CD4-positive, alpha-beta T cell (primary cell): ENCODE measurements around the gene SLC36A2. TPM values are rescaled to one million over a fixed set of nuclear protein-coding genes. Genes with fewer than 3 reads are reported as not detected.

Source experiments
- ATAC-seq: fragments of 200-7000 bp; cut with Tn5 transposase; one replicate; pipeline ENCODE4 v1.10.0; 2022; ENCODE audit warnings: mild to moderate bottlenecking; ENCODE audit not compliant: poor library complexity
- CTCF ChIA-PET: fragments of 350-600 bp; sonication (Branson Sonifier 250); formaldehyde crosslinking; loops from one replicate; lab custom pipeline; 2021; ENCODE audit warnings: antibody characterized with exemption, inconsistent platforms; lab: Charles Lee
- POLR2A ChIA-PET: fragments of 350-600 bp; sonication (Branson Sonifier 250); formaldehyde crosslinking; loops from one replicate; lab custom pipeline; 2021; ENCODE audit warnings: antibody characterized with exemption, inconsistent platforms; lab: Charles Lee
- DNase-seq, 14 experiments: peaks; one replicate each; pipeline ENCODE4 v3.0.0-alpha.2; 2013 to 2020; ENCODE audit warnings: mixed read lengths in 2 of 14
- H3K27ac ChIP-seq, 2 donors: one replicate each; pipeline versions ENCODE4 v1.5.1 to v1.7.0; 2013; ENCODE audit warnings: low read length in 2 of 2, low read depth in 1 of 2, mild to moderate bottlenecking in 1 of 2
- H3K27me3 ChIP-seq, 2 experiments: 1 replicate in 1 of 2; 2 replicates in 1 of 2; pipeline versions ENCODE4 v1.6.1 to v1.7.0; 2013; ENCODE audit warnings: low read length in 2 of 2, control low read depth in 1 of 2, mild to moderate bottlenecking in 1 of 2, moderate library complexity in 1 of 2; ENCODE audit not compliant: insufficient read depth in 2 of 2, control insufficient read depth in 1 of 2
- H3K36me3 ChIP-seq: one replicate; pipeline ENCODE4 v1.6.1; 2013; ENCODE audit warnings: low read length, control low read depth; ENCODE audit not compliant: insufficient read depth
- H3K4me1 ChIP-seq: one replicate; pipeline ENCODE4 v1.6.1; 2013; ENCODE audit warnings: low read length, control low read depth; ENCODE audit not compliant: insufficient read depth
- H3K4me3 ChIP-seq: one replicate; pipeline ENCODE4 v1.5.1; 2013; ENCODE audit warnings: mild to moderate bottlenecking, low read length, moderate library complexity
- H3K9me3 ChIP-seq, 2 experiments: 1 replicate in 1 of 2; 2 replicates in 1 of 2; pipeline versions ENCODE4 v1.6.1 to v1.7.0; 2013; ENCODE audit warnings: low read length in 2 of 2, mild to moderate bottlenecking in 2 of 2, control low read depth in 1 of 2, moderate library complexity in 1 of 2; ENCODE audit not compliant: control insufficient read depth in 1 of 2, insufficient read depth in 1 of 2
- H3K27ac Mint-ChIP-seq: one replicate; pipeline ENCODE4 v1.8.0; 2020; ENCODE audit warnings: mixed read lengths
- H3K27me3 Mint-ChIP-seq: one replicate; pipeline ENCODE4 v1.8.0; 2021; ENCODE audit warnings: mixed read lengths
- H3K36me3 Mint-ChIP-seq: one replicate; pipeline ENCODE4 v1.8.0; 2021; ENCODE audit warnings: low read depth, mixed read lengths
- H3K4me1 Mint-ChIP-seq: one replicate; pipeline ENCODE4 v1.8.0; 2021; ENCODE audit warnings: low read depth, mixed read lengths
- H3K4me3 Mint-ChIP-seq: one replicate; pipeline ENCODE4 v1.8.0; 2020; ENCODE audit warnings: mild to moderate bottlenecking, mixed read lengths
- H3K9me3 Mint-ChIP-seq: one replicate; pipeline ENCODE4 v1.8.0; 2020; ENCODE audit warnings: mixed read lengths
- CTCF ChIP-seq: fragments of 200-600 bp; IDR thresholded peaks from one replicate; pipeline ENCODE4 v1.8.0; 2022; ENCODE audit warnings: antibody characterized with exemption, mild to moderate bottlenecking
- intact Hi-C, 2 experiments: fragments of 100-400 bp; cut with DNase I in 1 of 2; cut with micrococcal nuclease in 1 of 2; formaldehyde crosslinking; loops; one replicate each; pipeline versions ENCODE4 v1.15.1 to v1.9.0; 2023 to 2025; cut with DNase I, micrococcal nuclease
- total RNA-seq, 174 experiments: library from RNA in 2 of 174; stranded (reverse) in 2 of 174; gene quantifications; one replicate each; pipeline ENCODE4 v1.2.3 and lab custom pipeline; 2021 to 2026

SLC36A2 gene
- total RNA-seq, 2 experiments from 2014 or later, result not detected

- H3K36me3 ChIP-seq, result no peaks in the 10 kb centered on the region
- Mint-ChIP-seq H3K4me1 (no peaks in the 10 kb centered on the region), H3K4me3 (no peak overlapping the region), H3K27ac (no peak overlapping the region), H3K27me3 (peaks cover 32% of the 10 kb centered on the region), H3K9me3 (no peaks in the 10 kb centered on the region), H3K36me3 (no peaks in the 10 kb centered on the region)
- no peaks in the 10 kb centered on the region for H3K9me3 ChIP-seq
- no peak for DNase-seq
- CTCF ChIA-PET, result no interaction called here
- POLR2A ChIA-PET, result no interaction called here
- intact Hi-C loops, result no loop called here
- peaks cover 0 to 9% of the 10 kb centered on the region in 2 experiments for H3K27me3 ChIP-seq
- H3K4me3 ChIP-seq, result no peak overlapping the region
- TF ChIP-seq CTCF, result no peak
- H3K27ac ChIP-seq, result no peak overlapping the region
- H3K4me1 ChIP-seq, result no peaks in the 10 kb centered on the region
- no peak for ATAC-seq
These were observed 51.4 kb downstream of the SLC36A2 start for GRCh38 chr5:151295791-151296477.

- Histone ChIP-seq H3K27me3 (peaks cover 0 to 8% of the 10 kb centered on the region in 2 experiments), H3K4me1 (no peaks in the 10 kb centered on the region), H3K36me3 (no peaks in the 10 kb centered on the region), H3K9me3 (no peaks in the 10 kb centered on the region), H3K27ac (no peak overlapping the region), H3K4me3 (no peak overlapping the region)
- H3K36me3 Mint-ChIP-seq, result no peaks in the 10 kb centered on the region
- no peaks in the 10 kb centered on the region for H3K9me3 Mint-ChIP-seq
- peaks cover 24% of the 10 kb centered on the region for H3K27me3 Mint-ChIP-seq
- no peak for ATAC-seq
- no peak overlapping the region for H3K27ac Mint-ChIP-seq
- H3K4me1 Mint-ChIP-seq, result no peaks in the 10 kb centered on the region
- CTCF ChIA-PET, result no interaction called here
- DNase-seq, result no peak
- intact Hi-C loops, result no loop called here
- TF ChIP-seq CTCF, result no peak
- POLR2A ChIA-PET, result no interaction called here
- no peak overlapping the region for H3K4me3 Mint-ChIP-seq
These were observed 52.2 kb downstream of the SLC36A2 start for GRCh38 chr5:151295138-151295537.

- no peaks in the 10 kb centered on the region for H3K4me1 Mint-ChIP-seq
- ChIA-PET CTCF (no interaction called here), POLR2A (interaction anchor here (0.6 kb wide), 1 partner anchor 41 kb away, joined by 3 read pairs; the partner anchor contains the start of gene GM2A)
- H3K9me3 ChIP-seq, result no peaks in the 10 kb centered on the region
- H3K9me3 Mint-ChIP-seq, result no peaks in the 10 kb centered on the region
- H3K27me3 Mint-ChIP-seq, result peaks cover 15% of the 10 kb centered on the region
- no peak for TF ChIP-seq CTCF
- ATAC-seq (no peak), DNase-seq (no peak)
- H3K27ac Mint-ChIP-seq, result no peak overlapping the region
- H3K4me3 ChIP-seq, result no peak overlapping the region
- intact Hi-C loops, result no loop called here
- H3K36me3 Mint-ChIP-seq, result no peaks in the 10 kb centered on the region
- H3K36me3 ChIP-seq, result no peaks in the 10 kb centered on the region
- H3K4me3 Mint-ChIP-seq, result no peak overlapping the region
- H3K4me1 ChIP-seq, result no peaks in the 10 kb centered on the region
- no peak overlapping the region for H3K27ac ChIP-seq
- no peaks in the 10 kb centered on the region for H3K27me3 ChIP-seq
These were observed 53.7 kb downstream of the SLC36A2 start for GRCh38 chr5:151293624-151294023.
